ENCODE results near the gene MYO1E. TPM values are rescaled to one million over a fixed set of nuclear protein-coding genes. Genes with fewer than 3 reads are reported as not detected.

The MYO1E gene
- total RNA-seq, 4 donors from 2014 or later = 23.3 to 99.8 (median 66.5) TPM

DNA sequence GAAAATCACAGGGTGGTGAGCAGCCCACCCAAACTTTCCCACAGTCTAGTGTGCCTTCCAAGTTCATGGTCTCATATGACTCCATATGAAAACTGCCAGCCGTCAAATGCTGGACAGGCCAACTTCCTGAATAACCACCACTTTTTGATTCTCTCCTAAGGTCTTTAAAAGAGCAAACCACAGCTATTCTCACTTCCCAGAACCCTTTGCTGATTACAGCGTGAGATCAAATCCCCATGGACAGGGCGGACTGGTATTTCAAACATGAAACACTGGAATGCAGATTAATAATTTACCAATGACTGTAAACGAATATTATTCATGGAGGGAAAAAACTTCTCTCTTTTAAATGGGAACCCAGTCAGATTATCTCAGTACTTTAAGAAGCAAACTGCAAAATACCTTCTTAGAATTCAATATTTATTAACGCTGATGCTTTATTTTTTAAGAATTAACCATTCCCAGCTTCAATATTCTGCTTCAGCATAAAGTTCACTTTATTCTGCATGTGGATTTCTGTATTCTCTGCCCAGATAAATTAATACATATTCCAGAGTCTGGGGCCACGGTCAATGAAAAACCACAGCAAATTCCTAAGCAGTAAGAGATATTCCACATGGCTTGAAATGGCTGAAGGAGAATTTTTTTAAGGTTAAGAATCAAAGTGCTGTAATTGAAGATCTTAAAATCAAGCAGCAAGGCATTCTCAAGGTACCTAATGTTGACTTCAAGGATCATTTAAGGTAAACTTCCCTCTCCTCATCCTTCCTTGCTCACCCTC lies 42.9 kb downstream of the MYO1E start:
- Histone ChIP-seq H3K27me3 (no peaks in the 10 kb centered on the region), H3K4me3 (no peak overlapping the region), H3K27ac (peak overlapping the region in 1 of 2 donors; percentile 3), H3K36me3 (no peaks in the 10 kb centered on the region), H3K4me1 (peaks cover 0 to 9% of the 10 kb centered on the region in 2 donors), H3K9me3 (no peaks in the 10 kb centered on the region)
- no peak for DNase-seq
- intact Hi-C loops (cut with DNase I; ENCODE audit: low total_unique reads) = no loop called here
- TF ChIP-seq POLR2A (IDR thresholded peaks at IDR 0.05) = no peak
- TF ChIP-seq, protein P1, sequence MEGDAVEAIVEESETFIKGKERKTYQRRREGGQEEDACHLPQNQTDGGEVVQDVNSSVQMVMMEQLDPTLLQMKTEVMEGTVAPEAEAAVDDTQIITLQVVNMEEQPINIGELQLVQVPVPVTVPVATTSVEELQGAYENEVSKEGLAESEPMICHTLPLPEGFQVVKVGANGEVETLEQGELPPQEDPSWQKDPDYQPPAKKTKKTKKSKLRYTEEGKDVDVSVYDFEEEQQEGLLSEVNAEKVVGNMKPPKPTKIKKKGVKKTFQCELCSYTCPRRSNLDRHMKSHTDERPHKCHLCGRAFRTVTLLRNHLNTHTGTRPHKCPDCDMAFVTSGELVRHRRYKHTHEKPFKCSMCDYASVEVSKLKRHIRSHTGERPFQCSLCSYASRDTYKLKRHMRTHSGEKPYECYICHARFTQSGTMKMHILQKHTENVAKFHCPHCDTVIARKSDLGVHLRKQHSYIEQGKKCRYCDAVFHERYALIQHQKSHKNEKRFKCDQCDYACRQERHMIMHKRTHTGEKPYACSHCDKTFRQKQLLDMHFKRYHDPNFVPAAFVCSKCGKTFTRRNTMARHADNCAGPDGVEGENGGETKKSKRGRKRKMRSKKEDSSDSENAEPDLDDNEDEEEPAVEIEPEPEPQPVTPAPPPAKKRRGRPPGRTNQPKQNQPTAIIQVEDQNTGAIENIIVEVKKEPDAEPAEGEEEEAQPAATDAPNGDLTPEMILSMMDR (IDR thresholded peaks at IDR 0.05) = no peak

DNA sequence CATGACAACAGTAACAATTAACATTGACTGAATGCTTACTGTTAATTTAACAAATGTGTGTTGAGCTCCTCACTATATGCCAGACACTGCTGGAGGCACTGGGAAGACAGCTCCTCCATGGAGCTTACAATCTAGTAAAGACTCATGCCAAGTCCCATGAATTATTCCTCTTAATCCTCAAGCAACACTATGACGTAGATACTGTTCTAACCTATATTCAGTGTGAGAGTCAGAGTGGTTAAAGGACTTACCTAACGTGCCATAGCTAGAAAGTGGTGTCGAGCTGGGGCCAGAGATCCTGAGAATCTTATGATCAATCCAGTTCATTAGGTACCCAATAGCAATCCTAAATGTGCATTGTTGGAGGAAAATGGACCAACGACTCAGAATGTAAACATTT lies 43.6 kb downstream of the MYO1E start:
- H3K9me3 ChIP-seq = no peaks in the 10 kb centered on the region
- peaks cover 0 to 4% of the 10 kb centered on the region in 2 donors for H3K4me1 ChIP-seq
- DNase-seq = no peak
- no peak overlapping the region for H3K4me3 ChIP-seq
- H3K27ac ChIP-seq = no peak overlapping the region
- H3K27me3 ChIP-seq = no peaks in the 10 kb centered on the region
- TF ChIP-seq POLR2A (IDR thresholded peaks at IDR 0.05) = no peak
- TF ChIP-seq, protein P1 (IDR thresholded peaks at IDR 0.05) = no peak
- no peaks in the 10 kb centered on the region for H3K36me3 ChIP-seq
- intact Hi-C loops (cut with DNase I; ENCODE audit: low total_unique reads) = no loop called here

DNA sequence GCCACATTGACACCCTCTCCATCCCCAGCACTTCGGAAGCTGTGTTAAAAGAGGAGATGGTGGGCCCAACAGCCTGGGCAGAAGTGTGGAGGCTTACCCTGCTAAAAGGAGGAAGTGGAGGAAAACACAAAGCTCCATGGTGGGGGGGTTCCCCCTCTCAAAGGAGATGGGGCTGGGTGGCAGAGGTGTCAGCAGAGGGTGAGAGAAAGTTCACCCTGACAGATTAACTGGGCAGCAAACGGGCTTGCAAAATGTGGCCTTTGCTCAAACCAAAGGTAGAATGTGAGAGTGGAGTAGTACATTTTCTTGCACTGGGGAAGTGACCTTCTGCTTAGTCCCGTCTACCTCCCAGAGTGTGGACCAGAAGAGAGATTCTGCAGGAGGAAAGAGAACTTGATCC lies 44.7 kb downstream of the MYO1E start:
- Histone ChIP-seq H3K9me3 (no peaks in the 10 kb centered on the region), H3K27me3 (no peaks in the 10 kb centered on the region), H3K36me3 (no peaks in the 10 kb centered on the region), H3K4me3 (no peak overlapping the region), H3K4me1 (peaks cover 0 to 4% of the 10 kb centered on the region in 2 donors), H3K27ac (no peak overlapping the region)
- TF ChIP-seq, protein P1 (IDR thresholded peaks at IDR 0.05) = no peak
- TF ChIP-seq POLR2A (IDR thresholded peaks at IDR 0.05) = no peak
- no peak for DNase-seq
- intact Hi-C loops (cut with DNase I; ENCODE audit: low total_unique reads) = no loop called here

DNA sequence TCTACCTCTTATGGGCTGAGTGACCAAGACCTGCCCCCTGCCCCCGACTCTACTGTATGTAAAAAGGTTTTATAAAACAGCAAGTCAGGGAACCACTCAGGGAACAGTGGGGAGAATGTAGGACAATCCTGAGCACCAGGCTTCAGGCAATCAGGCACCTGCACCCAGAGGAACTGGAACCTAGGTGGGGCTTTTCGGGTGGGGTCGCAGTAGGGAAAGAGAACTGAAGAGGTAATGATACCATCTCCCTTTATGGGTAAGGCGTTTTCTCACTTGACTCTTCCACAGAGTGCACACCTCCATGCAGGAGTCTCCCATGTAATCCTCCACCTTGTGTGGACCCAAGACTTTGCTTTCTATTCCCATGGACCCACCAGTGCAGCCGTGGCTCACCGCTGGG lies 45.8 kb downstream of the MYO1E start:
- DNase-seq = no peak
- H3K4me3 ChIP-seq = no peak overlapping the region
- H3K27ac ChIP-seq = no peak overlapping the region
- H3K4me1 ChIP-seq = peaks cover 0 to 4% of the 10 kb centered on the region in 2 donors
- no peaks in the 10 kb centered on the region for H3K9me3 ChIP-seq
- intact Hi-C loops (cut with DNase I; ENCODE audit: low total_unique reads) = no loop called here
- no peak for TF ChIP-seq POLR2A (IDR thresholded peaks at IDR 0.05)
- TF ChIP-seq, protein P1 (IDR thresholded peaks at IDR 0.05) = no peak
- H3K36me3 ChIP-seq = no peaks in the 10 kb centered on the region
- H3K27me3 ChIP-seq = no peaks in the 10 kb centered on the region

DNA sequence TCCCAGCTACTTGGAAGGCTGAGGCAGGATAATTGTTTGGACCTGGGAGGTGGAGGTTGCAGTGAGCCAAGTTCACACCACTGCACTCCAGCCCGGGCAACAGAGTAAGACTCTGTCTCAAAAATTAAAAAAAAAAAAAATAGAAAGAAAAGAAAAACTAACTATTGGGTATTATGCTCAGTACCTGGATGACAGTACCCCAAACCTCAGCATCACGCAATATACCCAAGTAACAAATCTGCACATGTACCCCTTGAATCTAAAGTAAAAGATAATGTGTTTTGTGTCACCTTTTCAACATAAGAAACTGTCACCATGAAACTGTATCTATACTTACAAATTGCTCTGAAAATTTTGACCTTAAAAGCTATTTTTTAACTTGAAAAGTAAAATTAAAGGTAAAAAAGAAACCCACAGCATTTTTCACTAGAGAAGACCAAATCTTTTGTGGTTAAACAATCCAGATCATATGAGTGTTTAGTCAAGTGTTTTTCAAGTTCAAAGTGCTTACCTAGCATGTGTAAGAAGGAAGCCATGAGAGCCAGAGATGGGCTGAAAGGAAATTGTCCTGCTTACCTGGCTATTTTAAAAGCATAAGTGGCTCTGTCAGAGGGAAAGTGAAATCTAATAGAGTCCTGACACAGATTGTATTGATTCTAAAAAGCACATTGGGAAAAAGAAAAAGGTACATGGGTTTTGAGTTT lies 50.5 kb downstream of the MYO1E start:
- no peak for TF ChIP-seq POLR2A (IDR thresholded peaks at IDR 0.05)
- TF ChIP-seq, protein P1 (IDR thresholded peaks at IDR 0.05) = no peak
- Histone ChIP-seq H3K9me3 (no peaks in the 10 kb centered on the region), H3K36me3 (no peaks in the 10 kb centered on the region), H3K27ac (no peak overlapping the region), H3K4me1 (no peaks in the 10 kb centered on the region), H3K4me3 (no peak overlapping the region), H3K27me3 (no peaks in the 10 kb centered on the region)
- DNase-seq = no peak
- intact Hi-C loops (cut with DNase I; ENCODE audit: low total_unique reads) = no loop called here

All from uterus (tissue), 4 donors.